Adipocyte (in vitro differentiated cells): ENCODE measurements around the gene IFRD1.
"Not testable (repeated sequence)": the region's sequence is repeated elsewhere in the genome, so short reads cannot be mapped to it uniquely, and the experiment has no call there.

ENCODE experiments used
- DNase-seq: peaks from one replicate; pipeline ENCODE4 v3.0.0-alpha.2; 2015; ENCODE audit warnings: low read depth
- H3K27me3 ChIP-seq: replicated peaks from 2 replicates; pipeline ENCODE4 v1.7.0; 2013; ENCODE audit warnings: mild to moderate bottlenecking, low read length, moderate library complexity; ENCODE audit not compliant: control insufficient read depth, insufficient read depth
- H3K36me3 ChIP-seq: 2 replicates; pipeline ENCODE4 v1.7.0; 2013; ENCODE audit warnings: low read length, mild to moderate bottlenecking, moderate library complexity; ENCODE audit not compliant: control insufficient read depth, insufficient read depth, severe bottlenecking
- H3K4me1 ChIP-seq: 2 replicates; pipeline ENCODE4 v1.7.0; 2013; ENCODE audit warnings: mild to moderate bottlenecking, low read length, moderate library complexity; ENCODE audit not compliant: control insufficient read depth, insufficient read depth
- H3K4me3 ChIP-seq: 2 replicates; pipeline ENCODE4 v1.7.0; 2013; ENCODE audit warnings: mild to moderate bottlenecking, low read length, moderate library complexity
- H3K9ac ChIP-seq: 2 replicates; pipeline ENCODE4 v1.7.0; 2013; ENCODE audit warnings: mild to moderate bottlenecking, low read length, moderate library complexity
- H3K9me3 ChIP-seq: 2 replicates; pipeline ENCODE4 v1.7.0; 2013; ENCODE audit warnings: mild to moderate bottlenecking, low read length, moderate library complexity; ENCODE audit not compliant: control insufficient read depth

The IFRD1 gene

GRCh38 chr7:112509402-112509801, 59.1 kb downstream of the IFRD1 start:
- DNase-seq, result peak; percentile 52

GRCh38 chr7:112510001-112510742, 59.9 kb downstream of the IFRD1 start:
- Histone ChIP-seq H3K4me1 (peaks cover 14% of the 10 kb centered on the region), H3K4me3 (no peak overlapping the region), H3K27me3 (no peaks in the 10 kb centered on the region), H3K36me3 (no peaks in the 10 kb centered on the region), H3K9me3 (no peaks in the 10 kb centered on the region), H3K9ac (no peak overlapping the region)
- DNase-seq, result peak; percentile 62

More at GRCh38 chr7:112509402-112509801, 59.1 kb downstream of the IFRD1 start:
- H3K4me3 ChIP-seq, result no peak overlapping the region
- H3K27me3 ChIP-seq, result no peaks in the 10 kb centered on the region
- no peak overlapping the region for H3K9ac ChIP-seq
- H3K36me3 ChIP-seq, result no peaks in the 10 kb centered on the region
- no peaks in the 10 kb centered on the region for H3K9me3 ChIP-seq
- peaks cover 14% of the 10 kb centered on the region for H3K4me1 ChIP-seq

- Histone ChIP-seq H3K36me3 (no peaks in the 10 kb centered on the region), H3K27me3 (peaks cover 2% of the 10 kb centered on the region), H3K9me3 (no peaks in the 10 kb centered on the region), H3K9ac (no peak overlapping the region), H3K4me3 (no peak overlapping the region), H3K4me1 (peaks cover 14% of the 10 kb centered on the region)
- no peak for DNase-seq
These were observed 60.5 kb downstream of the IFRD1 start for GRCh38 chr7:112510743-112511110.

GRCh38 chr7:112511451-112512202, 61.4 kb downstream of the IFRD1 start:
- H3K4me3 ChIP-seq, result no peak overlapping the region
- no peaks in the 10 kb centered on the region for H3K9me3 ChIP-seq
- H3K9ac ChIP-seq, result no peak overlapping the region
- peaks cover 2% of the 10 kb centered on the region for H3K27me3 ChIP-seq
- no peak for DNase-seq
- H3K4me1 ChIP-seq, result peaks cover 14% of the 10 kb centered on the region
- no peaks in the 10 kb centered on the region for H3K36me3 ChIP-seq

- no peaks in the 10 kb centered on the region for H3K9me3 ChIP-seq
- peaks cover 14% of the 10 kb centered on the region for H3K4me1 ChIP-seq
- no peak for DNase-seq
- no peak overlapping the region for H3K9ac ChIP-seq
- H3K36me3 ChIP-seq, result no peaks in the 10 kb centered on the region
- H3K27me3 ChIP-seq, result peaks cover 10% of the 10 kb centered on the region
- H3K4me3 ChIP-seq, result no peak overlapping the region
These were observed 62.4 kb downstream of the IFRD1 start for GRCh38 chr7:112512451-112513210.

- no peak overlapping the region for H3K4me3 ChIP-seq
- H3K4me1 ChIP-seq, result no peaks in the 10 kb centered on the region
- H3K36me3 ChIP-seq, result no peaks in the 10 kb centered on the region
- no peak overlapping the region for H3K9ac ChIP-seq
- DNase-seq, result no peak
- H3K9me3 ChIP-seq, result no peaks in the 10 kb centered on the region
- peaks cover 17% of the 10 kb centered on the region for H3K27me3 ChIP-seq
These were observed 65.7 kb downstream of the IFRD1 start for GRCh38 chr7:112515989-112516388.

- H3K36me3 ChIP-seq, H3K9ac ChIP-seq, H3K4me1 ChIP-seq, DNase-seq, H3K4me3 ChIP-seq, H3K9me3 ChIP-seq: not testable (repeated sequence)
- peaks cover 17% of the 10 kb centered on the region for H3K27me3 ChIP-seq
These were observed 66.2 kb downstream of the IFRD1 start for GRCh38 chr7:112516418-112516817.

- H3K36me3 ChIP-seq, result no peaks in the 10 kb centered on the region
- no peaks in the 10 kb centered on the region for H3K4me1 ChIP-seq
- no peak overlapping the region for H3K4me3 ChIP-seq
- H3K27me3 ChIP-seq, result peaks cover 17% of the 10 kb centered on the region
- no peak overlapping the region for H3K9ac ChIP-seq
- DNase-seq, result no peak
- H3K9me3 ChIP-seq, result no peaks in the 10 kb centered on the region
These were observed 67.2 kb downstream of the IFRD1 start for GRCh38 chr7:112517487-112517886.

GRCh38 chr7:112520787-112521186, 70.5 kb downstream of the IFRD1 start:
- no peaks in the 10 kb centered on the region for H3K4me1 ChIP-seq
- H3K9me3 ChIP-seq, result no peaks in the 10 kb centered on the region
- no peak overlapping the region for H3K4me3 ChIP-seq
- no peak overlapping the region for H3K9ac ChIP-seq
- H3K27me3 ChIP-seq, result peaks cover 15% of the 10 kb centered on the region
- DNase-seq, result no peak
- no peaks in the 10 kb centered on the region for H3K36me3 ChIP-seq

- no peak for DNase-seq
- H3K27me3 ChIP-seq, result peaks cover 14% of the 10 kb centered on the region
- no peak overlapping the region for H3K9ac ChIP-seq
These were observed 71.7 kb downstream of the IFRD1 start for GRCh38 chr7:112521942-112522341.

GRCh38 chr7:112523871-112524270, 73.6 kb downstream of the IFRD1 start:
- H3K9ac ChIP-seq, result no peak overlapping the region
- no peaks in the 10 kb centered on the region for H3K36me3 ChIP-seq
- no peaks in the 10 kb centered on the region for H3K9me3 ChIP-seq
- H3K27me3 ChIP-seq, result peaks cover 7% of the 10 kb centered on the region
- no peak for DNase-seq
- H3K4me1 ChIP-seq, result no peaks in the 10 kb centered on the region
- H3K4me3 ChIP-seq, result no peak overlapping the region

More at GRCh38 chr7:112521942-112522341, 71.7 kb downstream of the IFRD1 start:
- Histone ChIP-seq H3K36me3 (no peaks in the 10 kb centered on the region), H3K9me3 (no peaks in the 10 kb centered on the region), H3K4me3 (no peak overlapping the region), H3K4me1 (no peaks in the 10 kb centered on the region)
